HG03354 (cell line): ENCODE measurements around the gene BCL2L11.

Experiments used
- ATAC-seq: cut with Tn5 transposase; IDR thresholded peaks from one replicate; pipeline ENCODE4 v1.9.1; 2021; ENCODE audit warnings: mild to moderate bottlenecking; ENCODE audit not compliant: unreplicated experiment, poor library complexity, severe bottlenecking

The BCL2L11 gene

GRCh38 chr2:111139637-111140317, 19.1 kb downstream of the BCL2L11 start:
- ATAC-seq: no peak

GRCh38 chr2:111140815-111141214, 20.1 kb downstream of the BCL2L11 start:
- no peak for ATAC-seq

GRCh38 chr2:111142101-111142500, 21.4 kb downstream of the BCL2L11 start:
- no peak for ATAC-seq

GRCh38 chr2:111143107-111143842, 22.6 kb downstream of the BCL2L11 start:
- ATAC-seq: no peak

- ATAC-seq: no peak
Measured at GRCh38 chr2:111143843-111144198, 23.1 kb downstream of the BCL2L11 start.

GRCh38 chr2:111145103-111145760, 24.5 kb downstream of the BCL2L11 start:
- ATAC-seq: no peak

- ATAC-seq: no peak
Measured at GRCh38 chr2:111145951-111146350, 25.2 kb downstream of the BCL2L11 start.

GRCh38 chr2:111148225-111148873, 27.6 kb downstream of the BCL2L11 start:
- no peak for ATAC-seq

GRCh38 chr2:111148925-111149324, 28.2 kb downstream of the BCL2L11 start:
- no peak for ATAC-seq

GRCh38 chr2:111149882-111150455, 29.3 kb downstream of the BCL2L11 start:
- ATAC-seq: no peak

GRCh38 chr2:111154758-111155157, 34.0 kb downstream of the BCL2L11 start:
- ATAC-seq: no peak

GRCh38 chr2:111155610-111156009, 34.9 kb downstream of the BCL2L11 start:
- no peak for ATAC-seq

GRCh38 chr2:111156529-111156928, 35.8 kb downstream of the BCL2L11 start:
- no peak for ATAC-seq

- ATAC-seq: peak; percentile 67
Measured at GRCh38 chr2:111157071-111157661, 36.5 kb downstream of the BCL2L11 start.

- ATAC-seq: peak; percentile 77
Measured at GRCh38 chr2:111157798-111158197, 37.1 kb downstream of the BCL2L11 start.

- no peak for ATAC-seq
Measured at GRCh38 chr2:111159641-111160040, 38.9 kb downstream of the BCL2L11 start.

- no peak for ATAC-seq
Measured at GRCh38 chr2:111160758-111161157, 40.0 kb downstream of the BCL2L11 start.

- no peak for ATAC-seq
Measured at GRCh38 chr2:111161971-111162370, 41.3 kb downstream of the BCL2L11 start.

- no peak for ATAC-seq
Measured at GRCh38 chr2:111162718-111163331, 42.1 kb downstream of the BCL2L11 start.
